ENCODE data around the gene IQGAP2.

DNA sequence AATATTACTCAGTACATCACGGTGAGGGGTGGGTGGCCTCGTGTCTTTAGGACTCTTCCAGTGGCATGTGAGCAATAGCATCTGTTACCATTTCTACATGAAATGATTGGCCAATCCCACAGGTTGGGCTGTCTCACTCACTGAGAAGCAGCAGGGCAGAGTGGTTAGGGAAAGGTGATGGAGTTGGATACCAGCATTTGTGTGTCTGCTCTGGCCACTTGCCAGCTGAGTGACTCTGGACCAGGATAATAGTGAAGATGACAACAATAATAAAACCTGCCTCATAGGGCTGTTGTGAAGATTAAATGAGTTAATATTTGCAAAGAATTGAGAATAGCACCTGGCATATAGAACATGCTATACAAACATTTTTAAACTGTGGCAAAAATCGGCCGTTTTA is 42.0 kb downstream of the IQGAP2 start:
- no peak for TF ChIP-seq CTCF (IDR thresholded peaks at IDR 0.05)
- no peak for TF ChIP-seq TCF7L2 (IDR thresholded peaks at IDR 0.05; ENCODE audit: low read depth, low read length)
- TF ChIP-seq REST (IDR thresholded peaks at IDR 0.05; ENCODE audit: insufficient read depth in 1 of 2, low read depth in 2 of 2, low read length in 1 of 2): no peak
- no peak for TF ChIP-seq SIN3A (IDR thresholded peaks at IDR 0.05; ENCODE audit: borderline replicate concordance, insufficient read depth, low read depth, low read length)
